ENCODE data around the gene ATXN1. TPM values are rescaled to one million over a fixed set of nuclear protein-coding genes. Genes with fewer than 3 reads are reported as not detected.
"Not testable (repeated sequence)": the region's sequence is repeated elsewhere in the genome, so short reads cannot be mapped to it uniquely, and the experiment has no call there.

ATXN1 gene
- total and polyA plus RNA-seq, 2 of the 8 experiments (the other 6 are each of a cell fraction or from before 2014, with no cell fraction given) = 1.6 to 4.0 TPM

- H3K4me2 ChIP-seq (ENCODE audit: insufficient read depth in 1 of 2, low read depth in 2 of 2, low read length in 2 of 2); H2AFZ ChIP-seq (ENCODE audit: low read length); H3K79me1 ChIP-seq (ENCODE audit: low read depth, low read length); H2BK20ac ChIP-seq (ENCODE audit: low read length); H4K20me1 ChIP-seq (replicated peaks in 1 of 2; ENCODE audit: control insufficient read depth in 1 of 2, insufficient read depth in 2 of 2, low read length in 2 of 2); H3K56ac ChIP-seq (replicated peaks; ENCODE audit: insufficient read length, low read depth, low read length); H2BK5ac ChIP-seq (ENCODE audit: low read depth, low read length); H3K14ac ChIP-seq (ENCODE audit: insufficient read length); H3K23ac ChIP-seq (ENCODE audit: insufficient read length); H3K79me2 ChIP-seq (ENCODE audit: control insufficient read depth in 1 of 2, insufficient read depth in 2 of 2, low read length in 2 of 2); H4K5ac ChIP-seq (ENCODE audit: insufficient read length, low read depth, low read length); H3K4me1 ChIP-seq (replicated peaks in 1 of 4; ENCODE audit: control insufficient read depth in 3 of 4, insufficient read depth in 4 of 4, low read length in 3 of 4); H3K18ac ChIP-seq (ENCODE audit: extremely low read depth, low read length); H2BK12ac ChIP-seq (ENCODE audit: low read depth, low read length); CTCF ChIA-PET (ENCODE audit: partially characterized antibody); H2AK5ac ChIP-seq (ENCODE audit: low read depth, low read length); H3K9ac ChIP-seq (replicated peaks in 1 of 4; ENCODE audit: extremely low read depth in 1 of 4, low read depth in 3 of 4, low read length in 3 of 4); H4K91ac ChIP-seq (replicated peaks; ENCODE audit: insufficient read length, low read length); H3K36me3 ChIP-seq (ENCODE audit: control insufficient read depth in 2 of 4, insufficient read depth in 4 of 4, low read length in 3 of 4); H4K8ac ChIP-seq (ENCODE audit: extremely low read depth, insufficient read depth, low read length); DNase-seq (ENCODE audit: low read depth in 1 of 2, low spot score in 2 of 2); H3K27me3 ChIP-seq (replicated peaks in 1 of 4; ENCODE audit: control insufficient read depth in 3 of 4, extremely low read depth in 1 of 4, insufficient read depth in 3 of 4, low read length in 3 of 4); H3K4me3 ChIP-seq (ENCODE audit: extremely low read depth in 1 of 4, insufficient read depth in 2 of 4, low read depth in 3 of 4, low read length in 4 of 4); H3K4ac ChIP-seq (replicated peaks; ENCODE audit: insufficient read length, low read depth, low read length); POLR2A ChIA-PET (ENCODE audit: partially characterized antibody); H3K27ac ChIP-seq (ENCODE audit: low read depth, low read length); H3K9me3 ChIP-seq (ENCODE audit: insufficient read depth in 2 of 2, low read depth in 1 of 2, low read length in 1 of 2); FAIRE-seq; H3K23me2 ChIP-seq (ENCODE audit: low read depth, low read length); H2BK15ac ChIP-seq (ENCODE audit: low read length); H2BK120ac ChIP-seq (replicated peaks; ENCODE audit: low read depth, low read length): not testable (repeated sequence)
- 93% methylated on average over 2 of the region's 3 CpGs; no CpG with 5 or more reads in 1 of the 2 experiments for WGBS, 2 experiments (ENCODE audit: extremely low coverage in 1 of 2, insufficient coverage in 1 of 2, insufficient read length in 1 of 2, insufficient replicate concordance in 2 of 2, low coverage in 1 of 2, low lambda C conversion rate in 2 of 2, missing lambda C conversion rate in 1 of 2)
Observed at GRCh38 chr6:16259604-16260003, 501.7 kb downstream of the ATXN1 start.
